GM12864 (cell line): Measurements from ENCODE around the gene SEMA6B.

ENCODE experiments used
- DNase-seq: peaks from one replicate; pipeline ENCODE4 v3.0.0-alpha.2; 2011; ENCODE audit warnings: low read depth
- H3K4me3 ChIP-seq: 2 replicates; pipeline ENCODE4 v1.5.1; 2011; ENCODE audit warnings: mild to moderate bottlenecking, low read depth, low read length, control low read depth
- CTCF ChIP-seq: IDR thresholded peaks from 2 replicates; pipeline ENCODE4 v1.5.1; 2011; ENCODE audit warnings: low read depth, mild to moderate bottlenecking, moderate library complexity, low read length, control low read depth, inconsistent platforms; ENCODE audit errors: missing control alignments

SEMA6B gene

DNA sequence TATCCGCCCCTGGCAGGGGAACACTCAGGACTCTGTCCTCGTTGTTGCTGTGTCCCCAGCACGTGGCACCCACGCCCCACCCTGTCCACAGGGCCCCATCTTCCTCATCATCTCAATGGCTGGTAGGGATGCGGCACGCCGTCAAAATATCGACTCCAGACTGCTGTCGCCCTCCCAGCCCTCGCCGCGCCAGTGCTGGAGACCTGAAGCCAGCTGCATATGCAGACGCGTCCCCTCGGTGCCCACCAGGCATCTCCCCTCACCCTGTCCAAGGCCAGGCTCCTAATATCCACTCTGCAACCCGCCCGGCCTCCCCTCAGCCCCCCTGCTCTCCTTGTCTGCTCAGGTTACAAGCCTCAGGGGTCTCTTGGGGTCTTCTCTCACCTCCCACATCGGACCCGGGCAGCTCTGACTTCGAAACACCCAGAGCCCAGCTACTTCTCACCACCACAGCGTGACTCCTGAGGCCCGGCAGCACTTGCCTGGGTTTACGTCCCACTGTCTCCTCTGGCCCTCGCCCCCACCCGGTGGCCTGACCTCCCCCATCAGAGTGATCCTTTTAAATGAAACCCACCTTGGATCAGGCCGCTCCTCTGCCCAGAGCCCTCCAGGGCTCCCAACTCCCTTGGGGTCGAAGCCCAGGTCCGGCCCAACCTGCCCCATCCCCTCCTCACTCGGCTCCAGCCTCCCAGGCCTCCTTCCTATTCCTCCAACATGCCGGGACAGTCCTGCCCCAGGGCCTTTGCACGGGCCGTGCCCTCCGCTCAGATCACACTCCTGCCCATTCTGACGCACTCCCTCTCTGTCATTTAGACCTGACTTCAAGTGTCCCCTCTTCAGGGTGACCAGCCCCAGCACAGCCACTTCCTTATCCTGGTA is 53.7 kb downstream of the SEMA6B start:
- no peak for DNase-seq
- no peak for TF ChIP-seq CTCF
- H3K4me3 ChIP-seq: no peak overlapping the region

DNA sequence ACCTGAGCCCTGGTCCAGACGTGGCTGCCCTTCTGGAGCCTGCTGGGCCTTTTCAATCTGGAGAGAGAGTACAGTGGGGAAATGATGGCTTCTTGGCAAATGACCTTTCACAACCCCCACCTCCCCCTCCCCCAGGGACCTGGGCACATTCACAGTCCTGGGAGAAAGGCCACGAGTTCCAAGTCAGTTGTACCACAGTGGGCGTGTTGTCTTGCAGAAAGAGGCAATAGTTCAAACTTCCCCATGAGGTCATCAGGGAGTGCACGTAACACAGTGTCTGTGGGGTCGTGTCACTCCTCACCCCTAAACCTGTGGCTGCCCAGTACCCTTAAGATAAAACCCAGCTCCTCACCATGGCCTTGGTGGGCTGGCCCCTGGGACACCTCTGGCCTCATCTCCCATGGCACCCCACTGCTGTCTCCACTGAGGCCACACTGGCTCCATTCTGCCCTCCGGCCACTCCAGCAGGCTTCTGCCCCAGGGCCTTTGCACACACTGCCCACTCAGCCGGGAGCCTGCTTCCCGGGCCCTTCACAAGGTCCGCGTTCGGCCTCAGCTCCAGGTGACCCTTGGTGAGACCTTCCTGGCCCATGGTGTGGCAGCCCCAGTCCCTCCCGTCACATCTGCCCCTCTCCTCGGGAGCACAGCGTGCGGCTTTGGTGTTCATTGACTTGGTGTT is 54.5 kb downstream of the SEMA6B start:
- no peak for TF ChIP-seq CTCF
- no peak for DNase-seq
- H3K4me3 ChIP-seq: no peak overlapping the region

GRCh38 chr19:4504297-4504701 is 55.2 kb downstream of the SEMA6B start:
- DNase-seq: no peak
- H3K4me3 ChIP-seq: no peak overlapping the region
- TF ChIP-seq CTCF: no peak

GRCh38 chr19:4503825-4504170 is 55.7 kb downstream of the SEMA6B start:
- TF ChIP-seq CTCF: no peak
- no peak overlapping the region for H3K4me3 ChIP-seq
- no peak for DNase-seq

GRCh38 chr19:4503132-4503824 is 56.2 kb downstream of the SEMA6B start:
- DNase-seq: no peak
- no peak overlapping the region for H3K4me3 ChIP-seq

More at GRCh38 chr19:4503132-4503824, 56.2 kb downstream of the SEMA6B start:
- TF ChIP-seq CTCF: no peak
